Erythroblast (primary cell): ENCODE measurements around the gene TMCC3.
"Not testable (repeated sequence)": the region's sequence is repeated elsewhere in the genome, so short reads cannot be mapped to it uniquely, and the experiment has no call there.

Experiments used
- GATA1 ChIP-seq: IDR thresholded peaks from 2 replicates; pipeline ENCODE4 v1.6.1; 2011; ENCODE audit warnings: low read depth, mild to moderate bottlenecking, control low read depth, low read length, moderate library complexity
- POLR2A ChIP-seq: IDR thresholded peaks from 2 replicates; pipeline ENCODE4 v1.6.1; 2011; ENCODE audit warnings: mild to moderate bottlenecking, low read length

DNA sequence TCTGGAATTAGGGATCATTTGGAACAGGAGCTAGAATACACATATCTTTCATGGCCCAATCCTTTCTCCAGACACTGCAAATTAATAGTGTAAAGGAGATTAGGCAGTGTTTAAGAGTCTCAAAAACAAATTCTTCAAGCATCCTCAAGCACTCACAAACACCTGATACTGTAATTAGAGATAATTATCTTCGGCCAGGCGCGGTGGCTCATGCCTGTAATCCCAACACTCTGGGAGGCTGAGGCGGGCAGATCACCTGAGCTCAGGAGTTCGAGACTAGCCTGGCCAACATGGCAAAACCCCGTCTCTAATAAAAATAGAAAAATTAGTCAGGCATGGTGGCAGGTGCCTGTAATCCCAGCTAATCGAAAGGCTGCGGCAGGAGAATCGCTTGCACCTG, 57.6 kb downstream of the TMCC3 start:
- TF ChIP-seq POLR2A, GATA1: not testable (repeated sequence)
